Endothelial cell of umbilical vein (primary cell): ENCODE measurements around the gene CPD. TPM values are rescaled to one million over a fixed set of nuclear protein-coding genes. Genes with fewer than 3 reads are reported as not detected.

ENCODE experiments used
- BruUV-seq: library from RNA; stranded (reverse); fragments of 400-500 nt; replicated peaks from 2 replicates; lab custom pipeline; 2021; lab: Mats Ljungman, UMichigan
- CTCF ChIA-PET: fragments of 300-600, 350-600 bp; sonication (Branson Sonifier 250); formaldehyde crosslinking; loops from one replicate; lab custom pipeline; 2021; ENCODE audit warnings: antibody characterized with exemption, inconsistent platforms; lab: Charles Lee
- POLR2A ChIA-PET: fragments of 300-600, 350-600 bp; sonication (Branson Sonifier 250); formaldehyde crosslinking; loops from one replicate; lab custom pipeline; 2021; ENCODE audit warnings: antibody characterized with exemption, inconsistent platforms; lab: Charles Lee
- DNase-seq: peaks from one replicate; pipeline ENCODE4 v3.0.0-alpha.2; 2011; ENCODE audit warnings: low read depth, low spot score
- FAIRE-seq: peaks from 2 replicates; lab custom pipeline; 2011; peaks lifted over from hg19 to GRCh38; lab: Jason Lieb, UNC
- H2AFZ ChIP-seq: 2 replicates; pipeline ENCODE4 v1.6.0; 2012; ENCODE audit warnings: low read depth, low read length, control low read depth, inconsistent platforms
- H3K27ac ChIP-seq: 2 replicates; pipeline ENCODE4 v1.5.1; 2011; ENCODE audit warnings: low read depth, mild to moderate bottlenecking, control low read depth, low read length, moderate library complexity; ENCODE audit not compliant: insufficient read depth
- H3K27me3 ChIP-seq, 2 experiments: 2 replicates each; pipeline versions ENCODE4 v1.6.0 to v1.6.1; 2011; ENCODE audit warnings: low read length in 2 of 2, mixed read lengths in 1 of 2; ENCODE audit not compliant: control insufficient read depth in 2 of 2, insufficient read depth in 2 of 2
- H3K36me3 ChIP-seq, 2 experiments: 2 replicates in 1 of 2; 3 replicates in 1 of 2; pipeline ENCODE4 v1.5.1; 2011; ENCODE audit warnings: low read length in 2 of 2, mild to moderate bottlenecking in 1 of 2, moderate library complexity in 1 of 2; ENCODE audit not compliant: control insufficient read depth in 2 of 2, insufficient read depth in 2 of 2; ENCODE audit errors: extremely low read depth in 1 of 2
- H3K4me1 ChIP-seq: 3 replicates; pipeline ENCODE4 v1.5.1; 2011; ENCODE audit warnings: mild to moderate bottlenecking, low read length; ENCODE audit not compliant: control insufficient read depth, insufficient read depth; ENCODE audit errors: extremely low read depth
- H3K4me2 ChIP-seq: 2 replicates; pipeline ENCODE4 v1.6.1; 2011; ENCODE audit warnings: low read length, control low read depth, mixed read lengths; ENCODE audit not compliant: insufficient read depth
- H3K4me3 ChIP-seq, 3 experiments: fragments of 200-600 bp in 1 of 3; sonication (generic), shearing (Covaris generic) in 1 of 3; replicated peaks in 1 of 3; 2 replicates each; pipeline ENCODE4 v1.5.1; 2011 to 2016; ENCODE audit warnings: control low read depth in 3 of 3, low read length in 3 of 3, mild to moderate bottlenecking in 2 of 3, inconsistent platforms in 1 of 3, low read depth in 1 of 3, moderate library complexity in 1 of 3; ENCODE audit not compliant: insufficient read depth in 1 of 3
- H3K79me2 ChIP-seq: 2 replicates; pipeline ENCODE4 v1.6.0; 2012; ENCODE audit warnings: low read length, inconsistent platforms; ENCODE audit not compliant: control insufficient read depth, insufficient read depth
- H3K9ac ChIP-seq: replicated peaks from 2 replicates; pipeline ENCODE3; 2011; ENCODE audit warnings: low read length, control low read depth; ENCODE audit not compliant: insufficient read depth; ENCODE audit errors: extremely low read depth
- H3K9me1 ChIP-seq: replicated peaks from 3 replicates; pipeline ENCODE4 v1.6.0; 2011; ENCODE audit warnings: mild to moderate bottlenecking, low read length; ENCODE audit not compliant: control insufficient read depth, insufficient read depth; ENCODE audit errors: extremely low read depth
- H3K9me3 ChIP-seq: replicated peaks from 2 replicates; pipeline ENCODE4 v1.5.1; 2012; ENCODE audit warnings: low read length, inconsistent platforms; ENCODE audit not compliant: control insufficient read depth, insufficient read depth
- H4K20me1 ChIP-seq: replicated peaks from 2 replicates; pipeline ENCODE3; 2011; ENCODE audit warnings: mild to moderate bottlenecking, low read length; ENCODE audit not compliant: control insufficient read depth, insufficient read depth; ENCODE audit errors: extremely low read depth
- FOS ChIP-seq: IDR thresholded peaks from 2 replicates; pipeline ENCODE4 v1.6.1; 2011; ENCODE audit warnings: mild to moderate bottlenecking, low read length, moderate library complexity, borderline replicate concordance; ENCODE audit not compliant: insufficient read depth
- GATA2 ChIP-seq: IDR thresholded peaks from 2 replicates; pipeline ENCODE4 v1.7.0; 2011; ENCODE audit warnings: low read depth, mild to moderate bottlenecking, moderate library complexity, mixed read lengths, low read length; ENCODE audit not compliant: insufficient read length, insufficient read depth
- JUN ChIP-seq: IDR thresholded peaks from 2 replicates; pipeline ENCODE4 v1.6.1; 2011; ENCODE audit warnings: borderline replicate concordance, low read depth; ENCODE audit not compliant: insufficient read length, insufficient read depth
- MYC ChIP-seq: IDR thresholded peaks from one replicate; pipeline ENCODE4 v1.6.1; 2011; ENCODE audit warnings: mild to moderate bottlenecking, low read depth, low read length
- POLR2AphosphoS5 ChIP-seq: IDR thresholded peaks from 2 replicates; pipeline ENCODE4 v1.6.1; 2012; ENCODE audit warnings: low read depth, mild to moderate bottlenecking, control low read depth, low read length, moderate library complexity; ENCODE audit not compliant: insufficient read depth
- dilution Hi-C: fragments of 300-500 bp; cut with MboI; formaldehyde crosslinking; loops from one replicate; pipeline ENCODE4 v1.15.0; 2019; ENCODE audit warnings: low sequenced_read_pairs; ENCODE audit not compliant: extremely low pct_ligation_motif_present
- intact Hi-C: fragments of 100-400 bp; cut with micrococcal nuclease; formaldehyde crosslinking; loops from one replicate; pipeline ENCODE4 v1.10.0; 2022
- polyA plus RNA-seq, 4 experiments: library from polyadenylated mRNA; depleted of rRNA in 3 of 4; stranded (reverse) in 3 of 4; unstranded in 1 of 4; fragments of >200 nt; gene quantifications; 2 replicates each; pipeline versions ENCODE4 v1.2.1 to v1.2.3, GENCODE V29; 2011 to 2012; ENCODE audit warnings: missing spikeins in 1 of 4
- total RNA-seq: library from RNA; stranded (reverse); gene quantifications from 2 replicates; pipeline ENCODE4 v1.2.3, GENCODE V29; 2021
- TF ChIP-seq, protein P1 (sequence below): IDR thresholded peaks from 2 replicates; pipeline ENCODE4 v1.6.1; 2011; ENCODE audit not compliant: insufficient read depth, insufficient read length

CPD gene
- total and polyA plus RNA-seq, 2 donors (not counting 3 experiments of a cell fraction or from before 2014, with no cell fraction given) = 18.3 to 63.6 TPM

DNA sequence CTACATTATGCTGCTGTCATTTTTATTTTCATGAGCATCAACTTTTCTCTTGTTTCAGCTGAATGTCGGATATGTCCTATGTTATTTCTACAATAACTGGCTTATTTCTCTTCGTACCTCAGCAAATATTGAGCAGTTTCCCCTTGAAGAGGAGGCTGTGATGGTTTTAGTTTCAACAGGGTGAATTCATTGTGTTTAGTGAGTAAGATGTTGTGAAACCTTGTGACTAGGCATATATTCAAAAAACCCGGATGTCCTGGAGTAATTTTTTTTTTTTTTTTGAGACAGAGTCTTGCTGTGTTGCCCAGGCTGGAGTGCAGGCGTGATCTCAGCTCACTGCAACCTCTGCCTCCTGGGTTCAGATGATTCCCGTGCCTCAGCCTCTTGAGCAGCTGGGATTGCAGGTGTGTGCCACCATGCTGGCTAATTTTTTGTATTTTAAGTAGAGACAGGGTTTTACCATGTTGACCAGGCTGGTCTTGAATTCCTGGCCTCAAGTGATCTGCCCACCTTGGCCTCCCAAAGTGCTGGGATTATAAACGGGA, 11.1 kb downstream of the CPD start:
- Histone ChIP-seq H3K36me3 (peaks cover 0 to 2% of the 10 kb centered on the region in 2 experiments), H4K20me1 (peaks cover 2% of the 10 kb centered on the region), H3K27ac (no peak overlapping the region), H2AFZ (no peak overlapping the region), H3K9me3 (no peaks in the 10 kb centered on the region), H3K9me1 (no peaks in the 10 kb centered on the region), H3K4me1 (no peaks in the 10 kb centered on the region), H3K79me2 (no peaks in the 10 kb centered on the region), H3K4me2 (no peak overlapping the region), H3K4me3 (no peak overlapping the region), H3K9ac (no peak overlapping the region), H3K27me3 (no peaks in the 10 kb centered on the region)
- BruUV-seq = no TSS peak
- dilution Hi-C loops = no loop called here
- intact Hi-C loops = no loop called here
- DNase-seq (no peak), FAIRE-seq (no peak)
- POLR2A ChIA-PET = no interaction called here
- CTCF ChIA-PET = interaction anchor here (1.4 kb wide), 1 partner anchor 8 kb away, joined by 6 read pairs; no protein-coding TSS in a partner anchor
- TF ChIP-seq JUN = no peak

DNA sequence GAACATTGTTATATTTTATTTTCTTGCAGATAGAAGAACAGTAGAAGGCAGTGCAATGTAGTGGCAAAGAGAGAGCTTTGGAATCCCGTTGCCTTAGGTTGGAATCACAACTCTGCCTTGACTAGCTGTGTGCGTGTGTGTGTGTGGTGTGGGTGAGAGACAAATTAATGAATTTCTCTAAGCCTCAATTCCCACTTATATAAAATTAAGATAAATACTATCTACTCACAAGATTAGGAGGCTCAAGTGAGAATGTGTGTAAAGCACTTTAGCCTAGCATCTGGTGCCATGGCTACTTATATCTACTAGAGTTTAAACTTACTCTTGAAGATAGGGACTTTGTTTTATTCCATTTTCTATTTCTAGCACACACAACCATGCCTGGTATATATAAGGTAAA, 12.8 kb downstream of the CPD start:
- POLR2A ChIA-PET = no interaction called here

More for the DNA sequence above, 12.8 kb downstream of the CPD start:
- Histone ChIP-seq H3K4me2 (no peak overlapping the region), H3K9ac (no peak overlapping the region), H3K9me1 (no peaks in the 10 kb centered on the region), H3K79me2 (no peaks in the 10 kb centered on the region), H3K27ac (no peak overlapping the region), H3K4me1 (no peaks in the 10 kb centered on the region), H3K27me3 (no peaks in the 10 kb centered on the region), H3K9me3 (no peaks in the 10 kb centered on the region), H4K20me1 (peaks cover 4% of the 10 kb centered on the region), H3K4me3 (no peak overlapping the region), H3K36me3 (peaks cover 0 to 2% of the 10 kb centered on the region in 2 experiments), H2AFZ (no peak overlapping the region)
- TF ChIP-seq FOS (no peak), MYC (no peak), POLR2AphosphoS5 (no peak), GATA2 (no peak)
- TF ChIP-seq, protein P1, sequence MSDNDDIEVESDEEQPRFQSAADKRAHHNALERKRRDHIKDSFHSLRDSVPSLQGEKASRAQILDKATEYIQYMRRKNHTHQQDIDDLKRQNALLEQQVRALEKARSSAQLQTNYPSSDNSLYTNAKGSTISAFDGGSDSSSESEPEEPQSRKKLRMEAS = no peak
- intact Hi-C loops = no loop called here
- CTCF ChIA-PET = no interaction called here
- BruUV-seq = no TSS peak
- DNase-seq (no peak), FAIRE-seq (no peak)
- dilution Hi-C loops = no loop called here
